Measurements from ENCODE around the gene IL17D.
"Not testable (repeated sequence)": the region's sequence is repeated elsewhere in the genome, so short reads cannot be mapped to it uniquely, and the experiment has no call there.

Gene IL17D, protein sequence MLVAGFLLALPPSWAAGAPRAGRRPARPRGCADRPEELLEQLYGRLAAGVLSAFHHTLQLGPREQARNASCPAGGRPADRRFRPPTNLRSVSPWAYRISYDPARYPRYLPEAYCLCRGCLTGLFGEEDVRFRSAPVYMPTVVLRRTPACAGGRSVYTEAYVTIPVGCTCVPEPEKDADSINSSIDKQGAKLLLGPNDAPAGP

GRCh38 chr13:20702915-20703779 lies at the start of gene IL17D:
Gene IL17D, plus strand, starts transcription at chr13:20703699. Its CDS starts 303 bp downstream, at chr13:20704002.
- DNase-seq = peak in 2 of 4 experiments; percentile 9 to 40

GRCh38 chr13:20654156-20654555 lies 49.3 kb upstream of the IL17D start:
- no peak for DNase-seq

DNA sequence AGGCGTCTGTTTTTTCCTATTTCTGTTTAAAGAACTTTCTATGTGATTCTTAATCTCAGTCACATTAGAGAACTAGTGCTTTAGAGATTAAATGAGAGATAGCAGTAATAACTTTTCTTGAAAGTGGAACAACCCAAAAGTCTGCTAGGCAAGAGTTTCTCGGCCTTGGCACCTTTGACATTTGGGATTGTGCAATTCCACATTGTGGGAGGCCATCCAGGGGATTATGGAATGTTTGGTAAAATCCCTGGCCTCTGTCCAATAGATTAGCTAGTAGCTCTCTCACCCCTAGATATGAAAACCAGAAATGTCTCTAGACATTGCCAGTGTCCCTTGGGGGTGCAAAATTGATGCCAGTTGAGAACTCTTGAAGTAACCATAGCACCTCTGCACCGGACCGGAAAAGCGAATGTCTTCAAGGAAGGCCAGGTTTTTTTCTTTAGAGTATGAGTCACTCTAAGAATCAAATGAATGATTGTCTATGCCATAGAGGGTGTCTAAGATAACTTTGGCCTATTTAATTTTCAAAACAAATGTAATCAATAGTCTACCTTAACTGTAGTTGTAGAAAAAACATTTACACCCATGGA lies 45.0 kb upstream of the IL17D start:
- DNase-seq = no peak

DNA sequence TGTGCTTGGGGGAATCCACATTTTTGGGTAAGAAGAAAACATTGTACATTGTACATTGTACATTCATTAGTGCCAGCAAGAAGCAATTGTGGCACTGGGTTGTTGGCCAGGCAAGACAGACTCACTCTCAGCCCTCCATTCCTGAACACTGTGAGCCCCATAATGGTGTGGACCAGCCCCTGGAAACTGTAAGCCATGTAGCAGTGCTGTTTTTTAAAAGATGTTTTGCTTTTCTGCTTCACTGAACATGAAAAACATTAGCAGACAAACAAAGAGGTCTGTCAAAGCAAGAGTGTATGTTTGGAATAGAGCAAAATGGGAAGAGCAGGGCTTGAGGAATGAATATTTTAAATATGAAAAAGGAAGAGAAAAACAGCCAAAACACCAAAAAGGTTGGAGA lies 39.1 kb upstream of the IL17D start:
- DNase-seq = no peak

GRCh38 chr13:20666948-20667347 lies 36.6 kb upstream of the IL17D start:
- no peak for DNase-seq

GRCh38 chr13:20667857-20668437 lies 35.6 kb upstream of the IL17D start:
- DNase-seq = no peak

GRCh38 chr13:20669162-20669561 lies 34.3 kb upstream of the IL17D start:
- DNase-seq = no peak

GRCh38 chr13:20671789-20672188 lies 31.7 kb upstream of the IL17D start:
- no peak for DNase-seq

DNA sequence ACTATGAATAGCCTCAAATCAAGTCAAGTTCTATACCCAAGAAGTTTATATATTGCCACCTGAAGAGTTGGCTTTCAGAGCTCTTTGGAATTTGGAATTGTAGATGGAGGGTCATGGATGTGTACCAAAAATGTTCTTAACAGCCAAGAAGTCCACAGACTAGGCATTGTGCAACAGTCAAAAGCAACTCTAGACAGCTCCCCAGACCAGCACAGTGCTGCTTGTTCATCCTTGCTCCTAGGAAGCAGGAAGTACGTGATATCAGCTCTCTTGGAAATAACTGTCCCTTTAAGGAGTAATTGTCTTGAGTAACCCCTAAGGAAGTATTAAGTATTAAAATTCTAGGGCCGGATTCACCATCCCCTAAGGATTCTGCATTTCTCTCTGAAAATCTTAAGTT lies 30.7 kb upstream of the IL17D start:
- DNase-seq = no peak

- DNase-seq = no peak
These were observed 29.8 kb upstream of the IL17D start for GRCh38 chr13:20673715-20674114.

DNA sequence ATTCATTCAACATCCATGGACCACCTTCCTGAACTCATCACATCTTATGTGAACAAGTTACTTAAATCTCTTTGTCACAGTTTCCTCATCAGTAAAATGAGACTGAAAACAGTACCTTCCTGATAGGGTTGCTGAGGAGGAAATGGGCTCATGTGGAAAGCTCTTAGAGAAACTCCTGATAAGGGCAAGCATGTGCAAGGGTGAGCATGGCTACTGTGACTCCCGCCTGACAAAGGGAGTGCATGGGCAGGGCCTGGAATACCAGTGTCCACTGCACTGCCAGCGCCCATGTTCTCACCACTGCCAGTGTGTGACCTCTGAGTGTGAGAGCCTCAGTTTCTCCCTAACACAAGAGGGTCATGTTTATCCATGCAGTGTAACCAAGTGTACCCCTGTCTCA lies 27.3 kb upstream of the IL17D start:
- DNase-seq = no peak

DNA sequence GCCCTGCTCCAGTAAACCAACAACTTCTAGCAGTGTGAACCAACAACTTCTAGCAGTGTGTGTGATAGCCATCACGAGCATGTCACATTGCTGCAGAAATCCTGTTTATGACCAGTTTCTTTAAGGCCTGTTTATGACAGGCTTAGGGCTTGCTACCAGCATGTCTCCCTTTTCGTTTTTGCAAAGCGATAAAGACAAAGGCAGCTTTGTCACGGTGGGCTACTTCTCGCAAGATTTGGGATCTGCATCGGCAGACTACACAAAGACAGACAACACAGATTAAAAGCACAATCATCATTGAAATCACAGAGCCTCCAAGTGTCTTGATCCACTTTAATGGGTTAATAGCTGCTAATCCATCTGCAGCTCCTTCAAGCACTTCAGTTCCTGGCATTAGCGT lies 24.9 kb upstream of the IL17D start:
- not testable (repeated sequence) for DNase-seq

DNA sequence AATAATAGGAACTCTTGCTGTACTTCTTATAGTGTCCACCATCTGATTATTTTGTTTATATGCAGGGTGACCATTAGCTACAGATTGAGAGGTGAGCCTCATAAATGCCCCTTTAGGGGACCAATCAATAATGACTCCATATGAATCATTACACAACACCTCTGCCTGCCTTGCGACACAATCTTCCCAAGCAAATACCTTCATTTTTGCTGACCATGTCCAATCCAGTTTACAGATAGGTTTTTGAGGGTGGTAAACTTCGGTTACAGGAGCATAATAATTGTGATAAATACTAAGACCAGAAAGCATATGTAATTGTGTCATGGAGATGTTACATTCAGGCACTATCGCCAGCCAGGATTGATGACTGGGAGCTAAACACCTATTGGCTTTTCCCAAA lies 23.6 kb upstream of the IL17D start:
- no peak for DNase-seq

GRCh38 chr13:20680416-20681080 lies 23.0 kb upstream of the IL17D start:
- no peak for DNase-seq

- DNase-seq = not testable (repeated sequence)
These were observed 22.0 kb upstream of the IL17D start for GRCh38 chr13:20681481-20681880.

GRCh38 chr13:20682061-20682460 lies 21.4 kb upstream of the IL17D start:
- no peak for DNase-seq

GRCh38 chr13:20684041-20684440 lies 19.5 kb upstream of the IL17D start:
- no peak for DNase-seq

- no peak for DNase-seq
These were observed 19.0 kb upstream of the IL17D start for GRCh38 chr13:20684546-20684945.

DNA sequence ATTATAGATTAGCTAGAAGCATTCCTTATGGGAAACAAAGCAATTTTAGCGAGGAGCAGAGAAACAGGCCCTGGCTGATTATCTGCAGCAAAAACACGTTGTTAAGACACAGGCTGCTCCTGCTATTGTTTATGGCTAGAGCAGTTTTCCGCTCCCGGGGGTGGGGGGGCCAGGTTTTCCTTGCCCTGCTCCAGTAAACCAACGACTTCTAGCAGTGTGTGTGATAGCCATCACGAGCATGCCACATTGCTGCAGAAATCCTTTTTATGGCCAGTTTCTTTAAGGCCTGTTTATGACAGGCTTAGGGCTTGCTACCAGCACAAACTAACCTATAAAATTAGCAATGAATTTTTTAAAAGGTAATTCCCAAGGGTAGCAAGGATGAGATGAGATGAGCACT lies 18.4 kb upstream of the IL17D start:
- DNase-seq = no peak

DNA sequence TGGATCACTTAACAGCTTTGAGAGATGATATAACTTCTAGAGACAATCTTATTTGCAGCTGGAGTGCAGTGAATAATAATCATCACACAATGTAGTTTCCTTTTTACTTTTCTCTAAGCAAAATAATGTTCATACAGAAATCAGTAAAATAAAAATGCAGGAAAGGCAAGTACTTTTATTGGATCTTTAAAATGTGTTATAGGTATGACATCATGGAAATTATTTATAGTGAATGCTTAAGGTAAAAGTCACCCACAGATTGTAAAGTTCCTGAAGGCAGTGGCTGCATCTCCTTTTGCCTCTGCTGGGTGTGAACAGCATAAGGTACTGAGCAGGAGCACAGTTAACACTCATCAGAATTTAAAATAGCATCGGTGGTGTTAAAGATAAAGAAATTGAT lies 17.3 kb upstream of the IL17D start:
- no peak for DNase-seq

DNA sequence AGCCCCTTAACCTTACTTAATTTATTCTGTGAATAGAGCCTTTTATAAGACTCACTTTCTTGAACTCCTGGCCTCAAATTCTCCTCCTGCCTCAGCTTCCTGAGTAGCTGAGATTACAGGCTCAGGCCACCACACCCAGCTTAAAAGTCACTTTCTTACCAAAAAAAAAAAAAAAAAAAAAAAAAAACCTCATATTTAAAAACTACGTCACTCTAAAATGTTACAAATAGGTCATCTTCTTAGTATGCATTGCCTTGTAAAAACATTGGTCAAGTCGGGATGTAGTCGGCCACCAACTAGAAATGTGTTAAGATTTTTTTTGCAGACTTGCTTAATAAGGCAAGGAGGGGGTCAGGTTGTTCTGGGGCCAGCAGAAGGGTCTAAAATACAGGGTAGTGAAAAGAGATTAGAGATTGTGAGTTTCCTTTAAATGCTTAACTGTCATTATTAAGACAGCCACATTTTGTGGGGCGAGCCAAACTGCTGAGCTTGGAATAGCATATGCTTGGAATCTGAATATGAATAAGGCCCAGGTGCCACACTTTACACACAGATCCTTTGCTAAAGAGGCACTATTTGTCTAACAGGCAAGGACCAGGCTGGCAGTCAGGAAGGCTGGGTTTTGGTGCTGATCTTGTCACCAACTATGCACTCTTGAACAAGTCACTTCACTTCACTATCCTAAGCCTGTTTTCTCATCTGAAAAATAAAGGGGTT lies 16.5 kb upstream of the IL17D start:
- no peak for DNase-seq

- DNase-seq = no peak
These were observed 14.2 kb upstream of the IL17D start for GRCh38 chr13:20689291-20689690.
